HG03103 (cell line): ENCODE data around the gene MCM7.

Experiments used
- ATAC-seq: cut with Tn5 transposase; IDR thresholded peaks from one replicate; pipeline ENCODE4 v1.9.1; 2021; ENCODE audit warnings: low read depth; ENCODE audit not compliant: unreplicated experiment

Gene MCM7

DNA sequence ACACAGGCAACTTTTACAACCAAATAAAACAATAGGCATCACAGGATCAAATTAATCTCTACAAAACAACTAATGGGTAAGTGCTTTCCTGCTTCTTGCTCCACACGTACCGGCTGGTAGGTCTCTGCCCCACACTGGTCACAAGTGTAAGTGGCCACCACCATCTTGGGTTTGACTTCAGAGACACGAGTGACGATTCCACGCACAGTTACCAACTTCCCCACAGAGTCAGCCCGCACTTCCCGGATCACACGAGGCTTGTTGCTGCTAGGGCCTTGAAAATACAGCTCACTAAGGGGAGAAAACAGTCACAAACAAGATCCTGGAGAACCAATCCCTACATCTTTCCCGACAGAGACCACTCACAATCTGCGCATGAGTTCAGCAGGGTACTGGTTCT, 2.3 kb downstream of the MCM7 start:
- ATAC-seq = no peak

- ATAC-seq = no peak
Measured at GRCh38 chr7:100095704-100096103, 5.5 kb downstream of the MCM7 start.

DNA sequence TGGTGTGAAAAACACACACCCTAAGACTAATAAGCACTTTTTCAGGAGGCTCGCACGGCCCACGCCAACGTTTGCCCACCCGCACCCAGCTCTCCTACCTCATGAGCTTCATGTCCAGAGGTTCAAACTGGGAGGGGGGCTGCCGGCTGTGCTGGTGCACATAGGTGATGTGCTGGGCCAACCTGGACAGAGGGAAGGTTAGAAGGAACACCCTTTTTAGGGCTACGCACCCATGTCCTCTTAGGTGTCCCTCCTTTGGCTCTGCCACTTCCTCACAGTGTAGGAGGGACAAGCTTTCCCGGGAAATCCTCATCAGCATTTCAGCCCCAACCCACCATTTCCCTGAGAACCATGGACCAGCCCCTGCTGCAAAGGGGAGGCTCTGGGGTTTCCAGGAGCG, 5.9 kb downstream of the MCM7 start:
- no peak for ATAC-seq

DNA sequence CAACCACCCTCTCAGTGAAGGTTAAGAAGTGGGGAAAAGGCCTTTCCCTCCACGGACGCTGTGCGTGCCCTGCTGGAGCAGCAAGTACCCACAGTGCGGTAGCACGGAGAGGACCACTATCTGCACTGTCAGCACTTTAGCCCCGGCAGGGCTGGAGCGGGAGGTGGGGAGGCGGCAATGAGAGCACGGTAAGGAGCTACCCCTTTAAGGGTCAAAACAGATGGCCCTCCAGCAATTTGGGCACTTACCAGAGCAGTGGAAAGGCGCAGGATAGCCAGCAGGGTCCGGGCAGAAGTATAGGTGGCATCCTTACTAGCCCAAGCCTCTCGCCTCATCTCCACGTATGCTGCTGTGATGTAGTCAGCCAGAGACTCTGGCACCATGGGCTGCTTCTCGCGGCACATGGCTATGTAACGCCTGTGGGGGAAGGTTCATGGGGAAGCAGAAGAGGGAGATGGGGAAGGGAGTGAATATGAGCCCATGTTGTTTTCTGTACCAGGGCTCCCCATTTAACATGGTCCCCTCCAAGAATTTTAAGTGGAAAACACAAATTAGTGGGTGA, 7.2 kb downstream of the MCM7 start:
- no peak for ATAC-seq

DNA sequence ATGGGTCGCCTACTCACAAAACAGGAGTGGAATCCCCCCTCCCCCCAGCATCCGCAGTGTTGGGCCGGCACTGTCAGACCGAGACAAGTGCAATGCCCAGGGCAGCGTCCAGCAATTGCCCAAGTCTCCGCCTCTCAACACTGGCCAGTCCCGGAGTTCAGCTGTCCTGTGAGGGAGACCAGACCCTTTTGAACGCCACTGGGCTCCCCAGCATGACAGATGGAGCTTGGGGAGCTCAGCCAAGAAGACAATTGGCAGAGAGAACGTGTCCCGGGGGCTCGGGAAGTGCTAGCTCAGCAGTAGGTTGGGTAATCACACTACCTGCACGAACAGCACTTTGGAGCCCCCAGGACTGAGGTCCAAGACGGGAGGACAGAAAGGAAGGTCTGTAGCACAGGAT, 7.7 kb downstream of the MCM7 start:
- ATAC-seq = no peak

DNA sequence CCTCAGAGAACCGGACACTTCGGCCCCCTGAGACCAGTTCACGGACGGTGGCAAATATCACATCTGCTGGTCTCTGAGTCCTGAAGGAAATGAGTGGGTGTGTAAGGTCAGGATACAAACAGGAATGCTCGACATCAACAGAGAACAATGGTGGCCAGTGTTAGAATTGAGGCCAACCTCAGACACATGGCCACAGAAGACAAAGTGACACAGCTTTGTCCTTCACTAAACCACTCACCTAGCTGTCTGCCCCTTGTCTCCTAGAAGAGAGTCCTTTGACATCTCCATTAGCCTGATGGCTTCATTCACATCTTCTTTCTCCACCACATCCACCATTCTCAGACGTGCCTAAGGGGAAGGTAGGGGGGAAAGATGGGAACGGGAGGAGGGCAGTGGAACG, 8.1 kb downstream of the MCM7 start:
- no peak for ATAC-seq

- no peak for ATAC-seq
Measured at GRCh38 chr7:100091411-100092181, 9.6 kb downstream of the MCM7 start.

GRCh38 chr7:100090527-100091410, 10.4 kb downstream of the MCM7 start:
- no peak for ATAC-seq

DNA sequence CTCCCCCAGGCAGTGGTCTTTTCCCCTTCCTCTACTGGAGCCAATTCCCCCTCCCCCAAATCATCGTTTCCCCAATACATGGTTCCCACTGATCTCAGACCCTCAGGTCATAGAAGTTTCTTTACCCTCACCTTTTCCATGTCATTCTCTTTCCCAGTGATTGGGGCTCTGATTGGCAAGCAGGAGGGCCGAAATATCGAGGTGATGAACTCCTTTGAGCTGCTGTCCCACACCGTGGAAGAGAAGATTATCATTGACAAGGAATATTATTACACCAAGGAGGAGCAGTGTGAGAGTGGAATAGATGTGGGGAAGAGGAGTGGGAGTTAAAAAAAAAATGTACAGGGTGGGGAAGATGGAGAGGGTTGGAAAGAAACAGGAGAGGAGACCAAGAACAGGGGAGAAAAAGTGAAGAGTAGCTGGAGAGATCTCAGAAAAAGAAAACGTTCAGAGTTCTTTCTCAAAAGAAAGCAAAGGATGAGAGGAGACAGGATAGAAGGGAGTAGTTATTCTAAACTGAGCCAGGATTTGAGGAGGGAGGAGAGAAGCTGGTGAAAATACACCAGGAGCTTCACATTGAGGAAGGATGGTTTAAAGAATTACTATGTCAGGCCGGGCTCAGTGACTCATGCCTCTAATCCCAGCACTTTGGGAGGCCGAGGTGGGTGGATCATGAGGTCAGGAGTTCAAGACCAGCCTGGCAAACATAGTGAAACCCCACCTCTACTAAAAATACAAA, 11.6 kb downstream of the MCM7 start:
- no peak for ATAC-seq

- ATAC-seq = peak; percentile 50
Measured at GRCh38 chr7:100088621-100089457, 12.4 kb downstream of the MCM7 start, which contains the start of gene COPS6. TSS of gene COPS6 (plus strand) at chr7:100088969. CDS start at chr7:100088991, 22 bp downstream.

- ATAC-seq = no peak
Measured at GRCh38 chr7:100088095-100088620, 13.0 kb downstream of the MCM7 start.

DNA sequence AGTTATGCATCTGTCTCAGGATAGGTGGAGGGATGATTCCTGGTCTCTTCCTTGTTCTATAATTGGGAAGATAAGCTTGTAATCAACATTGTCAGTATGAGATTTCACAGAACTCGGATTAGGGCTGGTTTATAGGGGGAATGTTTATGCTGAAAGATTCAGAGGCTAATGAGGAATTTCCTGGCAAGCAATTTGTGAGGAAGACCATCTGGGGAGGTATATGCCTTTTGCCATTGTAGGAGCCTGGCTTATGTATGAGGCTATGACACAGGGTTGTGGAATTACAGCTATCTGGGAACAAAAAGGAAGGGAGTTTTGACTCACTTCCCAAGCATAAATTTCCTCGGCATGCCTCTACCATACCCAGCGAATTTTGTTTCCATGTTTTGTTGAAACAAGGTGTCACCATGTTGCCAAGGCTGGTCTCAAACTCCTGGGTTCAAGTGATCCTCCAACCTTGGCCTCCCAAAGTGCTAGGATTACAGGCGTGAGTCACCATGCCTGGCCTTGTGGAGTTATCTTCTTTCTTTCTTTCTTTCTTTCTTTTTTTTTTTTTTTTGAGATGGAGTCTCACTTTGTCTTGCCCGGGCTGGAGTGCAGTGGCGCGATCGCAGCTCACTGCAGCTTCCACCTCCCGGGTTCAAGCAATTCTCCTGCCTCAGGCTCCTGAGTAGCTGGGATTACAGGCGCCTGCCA, 14.0 kb downstream of the MCM7 start:
- no peak for ATAC-seq

- ATAC-seq = no peak
Measured at GRCh38 chr7:100085515-100085914, 15.7 kb downstream of the MCM7 start.

DNA sequence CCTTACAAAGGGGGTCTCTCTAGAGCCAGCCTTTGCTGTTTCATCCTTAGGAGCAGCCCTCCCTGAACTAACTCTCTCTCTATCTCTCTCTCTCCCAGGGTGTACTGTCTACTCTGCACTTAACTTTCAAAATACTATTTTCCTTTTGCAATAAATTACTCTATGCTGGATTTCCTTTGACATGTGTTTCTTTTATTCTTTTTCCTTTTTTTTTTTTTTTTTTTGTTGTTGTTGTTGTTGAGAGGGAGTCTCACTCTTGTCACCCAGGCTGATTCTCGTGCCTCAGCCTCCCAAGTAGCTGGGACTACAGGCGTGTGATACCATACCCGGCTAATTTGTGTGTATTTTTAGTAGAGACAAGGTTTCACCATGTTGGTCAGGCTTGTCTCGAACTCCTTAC, 18.2 kb downstream of the MCM7 start:
- no peak for ATAC-seq

DNA sequence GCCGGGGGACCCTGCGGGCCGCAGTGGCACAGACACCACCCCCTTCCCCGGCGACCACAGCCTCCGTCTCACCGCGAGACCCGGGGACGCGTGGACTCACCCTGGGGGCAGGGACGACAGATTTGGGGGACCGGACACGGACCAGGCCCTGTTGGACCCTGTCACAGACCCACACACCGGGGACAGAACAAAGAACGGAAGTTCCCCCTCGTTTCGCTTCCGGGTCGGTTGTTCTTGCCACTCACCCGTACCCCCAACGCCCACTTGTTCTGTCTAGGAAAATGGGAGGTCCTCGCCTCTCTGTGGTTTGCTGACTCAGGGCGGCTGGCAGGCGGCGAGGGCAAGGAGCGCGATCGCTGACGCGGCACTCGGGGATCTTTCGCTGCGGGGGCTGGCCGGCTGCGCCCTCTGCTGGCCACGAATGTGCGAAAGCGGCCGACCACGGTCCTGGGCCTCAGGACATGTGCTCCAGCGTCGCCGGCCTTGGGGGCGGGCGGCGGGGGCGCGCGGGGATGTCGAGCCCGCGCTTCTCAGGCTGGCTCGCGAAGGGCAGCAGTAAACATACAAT, 19.6 kb downstream of the MCM7 start, which contains the start of gene ZNF3:
ZNF3 (minus strand) TSS at position 189 of the 568 bp plus-strand sequence. CDS start 4,366 bp downstream, outside the sequence.
- ATAC-seq = peak; percentile 76

DNA sequence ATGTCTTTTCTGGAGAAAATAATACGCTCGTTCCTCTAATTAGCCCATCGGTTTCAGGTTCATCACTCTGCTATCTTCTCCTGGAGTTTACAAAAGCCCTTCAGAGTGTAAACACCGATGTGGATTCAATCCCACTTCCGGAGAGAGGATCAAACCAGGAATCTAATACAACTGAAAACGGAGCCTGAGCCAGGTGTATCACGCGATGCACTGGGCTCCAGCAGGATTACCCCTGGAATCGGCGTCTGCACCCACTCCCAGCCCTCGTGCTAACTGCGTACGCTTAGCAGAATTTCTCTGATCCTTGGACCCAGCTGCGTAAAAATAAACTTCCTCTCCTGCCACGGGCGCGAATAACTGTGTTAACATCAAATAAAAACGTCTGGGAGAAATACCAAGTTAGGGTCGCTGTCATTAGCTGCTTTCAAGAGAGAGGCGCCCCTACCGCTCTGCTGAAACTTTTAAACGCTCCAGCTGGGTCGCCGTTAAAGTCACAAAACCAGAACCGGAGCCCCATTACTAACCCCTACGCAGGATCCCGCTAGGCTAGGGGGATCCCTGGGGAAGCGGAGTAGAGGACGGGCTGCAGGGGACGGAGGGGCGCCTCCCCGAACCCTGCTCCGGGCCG, 20.2 kb downstream of the MCM7 start:
- ATAC-seq = peak; percentile 19

DNA sequence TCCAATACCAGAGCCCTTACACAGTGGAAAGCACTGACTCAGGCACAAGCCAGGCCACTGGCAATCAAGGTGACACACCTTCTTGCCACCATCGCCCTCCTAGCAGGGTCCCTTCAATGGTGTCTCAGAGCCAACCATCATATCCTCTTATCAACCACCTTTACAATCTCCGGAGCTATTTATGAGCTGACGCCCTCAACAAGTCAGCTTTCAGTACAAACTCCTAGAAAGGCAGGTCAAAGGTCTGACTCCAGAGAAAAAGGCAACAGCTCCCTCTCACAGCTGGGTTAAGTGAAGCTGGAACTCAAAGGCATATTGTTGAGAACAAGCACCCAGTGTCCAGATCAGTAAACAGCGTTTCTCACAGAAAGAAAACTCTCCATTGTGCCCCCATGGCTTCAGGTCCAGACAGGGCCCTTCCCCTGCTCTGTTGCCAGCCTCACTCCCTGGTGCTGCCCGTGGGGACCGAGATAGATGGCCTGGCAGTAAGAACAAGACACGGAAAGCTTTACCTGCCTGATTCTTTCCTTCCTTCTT, 22.1 kb downstream of the MCM7 start:
- ATAC-seq = no peak

- ATAC-seq = no peak
Measured at GRCh38 chr7:100077205-100077604, 24.0 kb downstream of the MCM7 start.
